NCI-H2107 (cell line): Measurements from ENCODE around the gene TMEM270.

ENCODE experiments used
- DNase-seq: peaks from one replicate; lab custom pipeline; 2025; lab: John Stamatoyannopoulos, UW

Gene TMEM270

GRCh38 chr7:73888959-73889358 lies 28.0 kb downstream of the TMEM270 start:
- DNase-seq, result no peak

GRCh38 chr7:73890555-73891147 lies 29.7 kb downstream of the TMEM270 start:
- DNase-seq, result no peak

GRCh38 chr7:73891178-73891885 lies 30.4 kb downstream of the TMEM270 start:
- no peak for DNase-seq

- DNase-seq, result no peak
These were observed 31.3 kb downstream of the TMEM270 start for GRCh38 chr7:73892003-73892999.

GRCh38 chr7:73893342-73894101 lies 32.6 kb downstream of the TMEM270 start:
- DNase-seq, result no peak

- no peak for DNase-seq
These were observed 33.2 kb downstream of the TMEM270 start for GRCh38 chr7:73894166-73894565.

GRCh38 chr7:73894733-73895551 lies 34.0 kb downstream of the TMEM270 start:
- DNase-seq, result no peak

- DNase-seq, result no peak
These were observed 34.7 kb downstream of the TMEM270 start for GRCh38 chr7:73895626-73896025.

GRCh38 chr7:73896454-73896853 lies 35.5 kb downstream of the TMEM270 start:
- DNase-seq, result no peak

- no peak for DNase-seq
These were observed 38.8 kb downstream of the TMEM270 start for GRCh38 chr7:73899731-73900142.

- no peak for DNase-seq
These were observed 39.3 kb downstream of the TMEM270 start for GRCh38 chr7:73900286-73900685.

- DNase-seq, result no peak
These were observed 40.4 kb downstream of the TMEM270 start for GRCh38 chr7:73901231-73901822.

GRCh38 chr7:73901823-73902597 lies 41.1 kb downstream of the TMEM270 start:
- no peak for DNase-seq

GRCh38 chr7:73903321-73904218 lies 42.6 kb downstream of the TMEM270 start:
- DNase-seq, result no peak

- no peak for DNase-seq
These were observed 43.5 kb downstream of the TMEM270 start for GRCh38 chr7:73904219-73905137.

GRCh38 chr7:73905360-73905759 lies 44.4 kb downstream of the TMEM270 start:
- no peak for DNase-seq

GRCh38 chr7:73906874-73907273 lies 45.9 kb downstream of the TMEM270 start:
- no peak for DNase-seq
